ENCODE data around the gene FBXO44.

- no peak for TF ChIP-seq POLR2A (IDR thresholded peaks at IDR 0.05)
- no peak for TF ChIP-seq CTCF (IDR thresholded peaks at IDR 0.05)
These were observed 28.1 kb downstream of the FBXO44 start for GRCh38 chr1:11682799-11683198.

Measured in adrenal gland (tissue), 5 donors.